AG09309 (cell line): ENCODE data around the gene TTLL8.

Source experiments
- DNase-seq: peaks from one replicate; pipeline ENCODE4 v3.0.0-alpha.2; 2010; ENCODE audit warnings: low read depth
- H3K4me3 ChIP-seq: 2 replicates; pipeline ENCODE4 v1.5.1; 2011; ENCODE audit warnings: mild to moderate bottlenecking, low read depth, low read length, moderate library complexity; ENCODE audit not compliant: control insufficient read depth
- TF ChIP-seq, protein P1 (sequence below): IDR thresholded peaks from 2 replicates; pipeline ENCODE4 v1.5.1; 2011; ENCODE audit warnings: mild to moderate bottlenecking, low read depth, low read length, inconsistent platforms; ENCODE audit not compliant: insufficient read depth, control insufficient read depth; ENCODE audit errors: missing control alignments

Gene TTLL8

DNA sequence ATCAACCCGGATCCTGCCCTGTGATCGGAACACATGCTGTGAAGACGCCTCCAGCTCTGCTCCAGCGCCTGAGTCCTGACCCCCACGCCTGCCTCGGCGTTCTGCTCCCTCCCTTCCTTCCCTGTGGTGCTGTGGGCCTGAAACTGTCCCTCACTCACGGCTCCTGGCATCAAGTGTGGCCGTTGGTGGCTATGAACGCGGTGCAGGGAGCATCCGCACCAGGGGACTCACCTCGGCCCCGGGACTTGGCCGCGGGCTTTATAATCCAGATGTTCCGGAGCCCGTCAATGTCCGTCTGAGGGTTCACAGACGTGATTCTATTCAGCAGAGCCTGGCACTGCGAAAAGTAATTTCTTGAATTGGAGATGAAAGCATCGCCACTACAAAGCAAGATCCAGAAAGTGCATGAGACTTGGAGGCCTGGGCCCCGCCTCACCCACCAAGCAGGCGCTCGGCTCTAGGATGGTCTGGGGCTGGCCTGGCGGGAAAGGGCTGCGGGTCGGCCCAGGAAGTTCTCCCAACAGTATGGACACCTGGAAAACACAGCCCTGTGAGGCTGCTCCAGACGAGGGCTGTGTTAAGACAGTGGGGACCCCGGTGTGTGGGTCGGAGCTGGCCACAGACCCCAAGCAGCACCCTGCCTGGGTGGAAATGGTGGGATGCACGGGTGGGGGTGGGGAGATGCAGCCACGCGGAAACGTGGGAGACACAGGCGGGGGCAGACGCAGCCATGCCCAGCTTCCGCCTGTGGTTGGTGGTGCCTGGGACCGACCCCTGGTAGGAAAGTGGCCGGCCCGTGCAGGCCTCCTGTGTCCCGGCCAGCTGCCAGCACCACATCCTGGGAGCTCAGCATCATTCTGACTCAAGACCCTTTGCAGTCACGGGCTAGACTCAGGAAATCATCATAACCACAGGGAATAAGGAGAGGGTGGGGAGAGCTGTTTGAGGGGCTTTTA is 23.7 kb downstream of the TTLL8 start:
- no peak for DNase-seq
- H3K4me3 ChIP-seq: no peak overlapping the region
- TF ChIP-seq, protein P1, sequence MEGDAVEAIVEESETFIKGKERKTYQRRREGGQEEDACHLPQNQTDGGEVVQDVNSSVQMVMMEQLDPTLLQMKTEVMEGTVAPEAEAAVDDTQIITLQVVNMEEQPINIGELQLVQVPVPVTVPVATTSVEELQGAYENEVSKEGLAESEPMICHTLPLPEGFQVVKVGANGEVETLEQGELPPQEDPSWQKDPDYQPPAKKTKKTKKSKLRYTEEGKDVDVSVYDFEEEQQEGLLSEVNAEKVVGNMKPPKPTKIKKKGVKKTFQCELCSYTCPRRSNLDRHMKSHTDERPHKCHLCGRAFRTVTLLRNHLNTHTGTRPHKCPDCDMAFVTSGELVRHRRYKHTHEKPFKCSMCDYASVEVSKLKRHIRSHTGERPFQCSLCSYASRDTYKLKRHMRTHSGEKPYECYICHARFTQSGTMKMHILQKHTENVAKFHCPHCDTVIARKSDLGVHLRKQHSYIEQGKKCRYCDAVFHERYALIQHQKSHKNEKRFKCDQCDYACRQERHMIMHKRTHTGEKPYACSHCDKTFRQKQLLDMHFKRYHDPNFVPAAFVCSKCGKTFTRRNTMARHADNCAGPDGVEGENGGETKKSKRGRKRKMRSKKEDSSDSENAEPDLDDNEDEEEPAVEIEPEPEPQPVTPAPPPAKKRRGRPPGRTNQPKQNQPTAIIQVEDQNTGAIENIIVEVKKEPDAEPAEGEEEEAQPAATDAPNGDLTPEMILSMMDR: no peak

GRCh38 chr22:50032941-50033601 is 25.0 kb downstream of the TTLL8 start:
- no peak overlapping the region for H3K4me3 ChIP-seq
- TF ChIP-seq, protein P1: no peak
- no peak for DNase-seq

DNA sequence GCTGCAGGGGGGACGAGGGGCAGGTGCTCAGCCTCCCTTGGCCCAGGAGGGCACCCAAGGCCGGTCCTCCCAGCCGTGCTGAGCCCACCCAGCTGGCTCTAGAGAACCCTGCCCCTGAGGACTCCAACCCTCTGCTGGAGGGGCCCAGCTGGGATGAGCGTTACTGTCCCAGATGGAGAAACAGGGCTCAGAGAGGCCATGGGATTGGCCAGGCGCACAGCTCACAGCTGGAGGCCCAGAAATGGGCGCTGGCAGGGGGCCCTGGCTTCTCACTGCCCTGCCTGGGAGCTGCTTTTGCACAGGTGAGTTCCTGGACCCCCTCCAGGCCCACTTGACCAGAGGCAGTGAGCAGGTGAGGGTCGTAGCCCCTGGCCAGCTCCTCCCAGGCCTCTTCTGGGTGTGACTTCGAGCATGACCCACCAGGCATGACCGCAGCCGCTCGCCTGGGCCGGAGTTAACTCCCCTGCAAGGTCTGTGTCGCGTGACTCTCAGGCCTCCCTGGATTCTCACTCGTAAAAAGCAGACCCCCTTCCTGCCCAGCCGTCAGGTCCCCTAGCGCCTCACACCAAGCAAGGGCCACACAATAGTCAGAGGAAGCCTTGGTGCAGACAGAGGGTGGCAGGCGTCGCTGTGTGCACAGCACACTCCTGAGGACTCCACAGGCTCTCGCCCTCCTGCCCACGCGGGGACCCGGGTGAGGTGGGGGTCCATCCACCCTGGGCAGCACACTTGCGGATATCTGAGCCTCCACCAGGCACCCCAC is 25.8 kb downstream of the TTLL8 start:
- TF ChIP-seq, protein P1: no peak
- no peak overlapping the region for H3K4me3 ChIP-seq
- DNase-seq: no peak

- no peak overlapping the region for H3K4me3 ChIP-seq
- TF ChIP-seq, protein P1: no peak
- no peak for DNase-seq
Measured at GRCh38 chr22:50031189-50032091, 26.7 kb downstream of the TTLL8 start.

DNA sequence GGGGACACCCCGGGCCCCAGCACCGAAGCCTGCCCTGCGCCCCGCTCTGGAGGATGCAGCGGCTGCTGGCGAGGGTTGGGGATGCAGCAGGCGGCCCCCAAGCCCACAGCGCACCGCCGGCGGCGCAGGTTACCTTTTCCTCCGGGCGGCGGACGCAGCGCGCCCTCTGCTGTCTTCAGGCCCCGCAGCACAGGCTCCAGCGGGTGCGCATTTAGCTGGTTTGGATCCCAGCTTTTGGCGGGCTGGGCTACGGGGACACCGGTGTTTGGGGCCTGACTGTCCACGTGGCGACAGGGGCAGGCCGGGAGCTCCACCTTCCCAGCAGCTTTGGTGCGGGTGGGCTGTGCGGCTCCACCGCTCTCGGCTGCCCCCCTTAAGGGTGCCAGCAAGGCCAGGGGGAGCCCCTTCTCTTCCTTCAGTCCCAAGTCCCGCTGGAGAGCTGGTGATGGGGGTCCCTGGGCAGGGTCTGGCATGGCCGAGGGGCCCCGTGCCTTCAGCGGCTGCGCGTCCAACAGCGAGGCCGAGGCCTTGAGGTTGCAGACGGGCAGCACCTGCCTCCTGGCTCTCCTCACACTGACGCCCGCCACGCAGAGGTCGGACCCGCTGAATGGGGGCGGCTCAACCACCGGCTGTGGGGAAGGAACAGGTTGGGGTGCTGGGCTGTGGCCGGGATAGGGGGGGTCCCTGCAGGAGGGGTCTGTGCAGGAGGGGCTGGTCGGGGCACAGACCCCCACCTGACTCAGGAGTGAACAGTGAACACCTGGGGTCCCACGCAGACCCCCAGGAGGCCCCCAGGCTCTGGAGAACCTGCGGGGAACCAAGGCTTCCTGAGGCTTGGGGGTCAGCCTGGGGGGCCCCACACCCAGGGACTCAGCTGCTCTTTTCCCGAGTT is 27.6 kb downstream of the TTLL8 start:
- no peak overlapping the region for H3K4me3 ChIP-seq
- no peak for DNase-seq
- TF ChIP-seq, protein P1: peak; percentile 89
